ENCODE results near the gene PDGFD.

Gene PDGFD

GRCh38 chr11:104142698-104143097, 21.2 kb downstream of the PDGFD start:
- DNase-seq = no peak

DNA sequence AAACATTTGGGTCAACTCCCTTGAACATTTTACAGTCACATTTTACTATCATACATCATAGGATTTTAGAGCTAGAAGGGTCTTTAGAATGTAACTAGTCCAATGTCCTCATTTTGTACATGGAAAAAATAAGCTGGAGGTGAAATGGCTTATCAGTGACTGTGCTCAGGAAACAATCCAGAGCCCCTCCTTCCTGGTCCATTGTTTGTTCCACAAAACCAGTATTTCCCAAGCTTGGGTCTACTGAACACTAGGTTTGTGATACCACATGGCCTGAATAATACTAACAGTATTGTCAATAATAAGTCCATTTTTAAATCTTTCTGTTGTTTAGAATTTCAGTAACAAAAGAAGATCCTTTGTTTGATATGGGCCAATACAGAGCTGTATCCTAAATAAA, 27.1 kb downstream of the PDGFD start:
- DNase-seq = no peak

DNA sequence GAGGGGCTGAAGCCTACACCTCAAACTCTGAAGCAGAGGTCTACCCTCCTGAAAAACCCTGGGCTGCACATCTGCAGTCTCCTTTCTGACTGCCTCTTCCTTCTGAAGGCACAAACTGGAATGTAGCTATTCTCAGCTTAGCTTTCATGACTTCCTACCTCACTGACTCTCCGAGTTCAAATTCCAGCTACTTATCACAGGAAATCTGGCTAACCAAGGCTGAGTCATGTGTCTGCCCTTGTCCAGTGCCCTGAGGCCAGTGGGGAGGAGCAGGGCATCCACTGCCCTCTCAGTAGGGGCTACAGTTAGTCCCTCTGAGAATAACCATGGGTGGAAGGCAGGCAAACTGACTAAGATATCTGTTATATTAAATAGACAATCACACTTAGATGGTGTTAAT, 29.2 kb downstream of the PDGFD start:
- peak; percentile 35 for DNase-seq

- no peak for DNase-seq
Observed at GRCh38 chr11:104130161-104130560, 33.8 kb downstream of the PDGFD start.

GRCh38 chr11:104129145-104129544, 34.8 kb downstream of the PDGFD start:
- no peak for DNase-seq

DNA sequence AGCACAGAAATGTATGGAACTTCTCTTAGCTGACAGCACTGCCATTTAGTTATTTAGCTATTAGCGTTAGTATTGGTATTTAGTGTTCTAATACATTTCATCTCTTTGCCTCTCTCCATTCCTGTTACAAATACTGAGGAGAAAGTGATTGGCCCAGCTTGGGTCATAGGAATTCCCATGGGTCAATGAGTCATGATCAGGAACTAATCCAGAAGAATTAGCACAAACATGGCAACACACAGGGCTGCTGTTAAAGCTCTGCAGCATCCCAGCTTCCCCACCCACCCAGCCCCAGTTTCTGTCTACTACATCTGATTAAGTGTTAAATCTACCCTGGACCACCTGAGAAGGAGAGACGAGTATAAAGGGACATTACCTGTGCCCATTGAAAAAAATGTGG, 36.1 kb downstream of the PDGFD start:
- DNase-seq = peak; percentile 81

- DNase-seq = no peak
Observed at GRCh38 chr11:104126464-104126863, 37.5 kb downstream of the PDGFD start.

DNA sequence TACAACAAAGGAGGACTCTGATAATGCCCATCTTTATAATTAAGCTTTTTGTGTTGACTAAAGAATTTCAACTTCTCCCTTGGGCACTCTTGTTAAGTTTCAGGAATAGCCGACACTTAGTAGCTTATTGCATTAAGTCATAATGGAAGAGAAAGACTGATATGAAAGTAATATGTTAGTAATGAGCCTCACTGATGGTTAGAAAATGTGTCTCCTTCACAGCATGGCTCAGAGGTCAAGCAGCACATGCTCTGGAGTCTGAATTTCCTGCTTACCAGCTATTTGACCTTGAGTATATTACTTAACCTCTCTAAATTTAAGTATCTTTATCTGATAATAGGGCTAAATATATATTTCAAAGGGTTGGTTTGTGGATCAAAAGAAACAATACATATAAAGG, 39.0 kb downstream of the PDGFD start:
- DNase-seq = no peak

DNA sequence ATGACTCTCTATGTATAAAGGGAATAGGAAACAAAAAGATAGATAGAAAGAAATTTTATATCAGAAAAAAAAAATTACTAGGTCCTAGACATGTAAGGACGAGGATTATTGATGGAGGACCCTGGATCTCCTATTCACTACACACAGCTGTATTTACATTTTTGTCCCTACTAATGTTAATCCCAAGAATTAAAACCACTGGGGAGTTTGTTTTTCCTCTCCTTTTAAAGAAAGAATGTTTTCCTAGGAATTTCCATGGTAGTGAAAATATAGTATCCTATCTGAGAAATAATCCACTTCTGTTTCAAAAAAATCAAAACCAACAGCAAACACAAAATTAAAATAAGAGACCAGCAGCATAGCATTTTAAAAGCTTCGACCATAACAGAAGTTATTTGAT, 41.1 kb downstream of the PDGFD start:
- DNase-seq = no peak

GRCh38 chr11:104122011-104122635, 41.8 kb downstream of the PDGFD start:
- DNase-seq = no peak

DNA sequence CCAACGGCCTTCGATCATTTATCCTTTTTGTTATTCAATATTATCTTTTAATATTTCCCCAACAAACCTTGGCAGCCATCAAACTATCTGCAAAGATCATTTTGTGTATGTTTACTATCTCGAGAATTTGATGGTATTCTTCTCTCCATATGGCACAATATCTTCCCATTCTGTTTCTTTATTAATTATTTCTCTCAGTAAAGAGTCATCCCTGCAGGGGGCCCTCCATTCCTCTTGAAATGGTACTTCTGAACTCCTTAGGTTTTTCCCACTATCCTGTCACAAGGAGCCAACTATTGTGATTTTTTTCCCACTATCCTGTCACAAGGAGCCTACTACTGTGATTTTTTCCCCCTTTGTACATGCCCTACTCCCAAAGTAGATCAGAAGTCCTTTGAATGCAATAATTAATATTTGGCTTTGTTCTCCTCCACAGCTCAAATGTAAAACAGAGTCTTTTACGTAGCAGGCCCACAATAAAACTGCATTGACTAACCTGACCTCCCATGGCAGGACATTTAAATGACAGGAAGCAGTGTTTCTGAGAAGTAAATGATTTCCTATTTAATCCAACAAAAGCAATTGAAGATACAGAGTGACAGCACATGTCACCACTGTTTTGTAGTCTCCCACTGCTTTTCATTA, 43.3 kb downstream of the PDGFD start:
- DNase-seq = no peak

DNA sequence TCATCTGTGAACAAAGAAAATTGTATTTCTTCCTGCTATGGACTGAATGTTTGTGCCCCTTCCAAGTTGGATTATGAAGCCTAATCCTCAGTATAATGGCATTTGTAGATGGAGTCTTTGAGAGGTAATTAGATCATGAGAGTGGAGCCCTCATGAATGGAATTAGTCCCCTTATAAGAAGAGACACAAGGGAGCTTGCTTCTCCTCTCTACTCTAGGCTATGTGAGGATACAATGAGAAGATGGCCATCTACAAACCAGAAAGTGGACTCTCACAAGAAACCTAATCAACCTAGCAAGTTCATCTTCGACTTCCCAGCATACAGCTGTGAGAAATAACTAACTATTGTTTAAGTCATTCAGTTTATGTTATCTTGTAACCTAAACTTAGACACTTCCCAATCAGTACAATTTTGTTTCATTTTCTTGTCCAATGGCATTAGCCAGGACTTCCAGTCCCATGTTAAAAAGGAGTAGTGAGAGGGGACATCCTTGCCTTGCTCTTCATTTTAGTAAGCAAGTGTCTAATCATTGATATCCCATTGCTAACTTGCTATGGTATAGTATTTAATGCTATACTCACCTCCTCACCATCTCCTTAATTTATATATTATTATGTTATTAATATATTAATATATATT, 45.7 kb downstream of the PDGFD start:
- no peak for DNase-seq

DNA sequence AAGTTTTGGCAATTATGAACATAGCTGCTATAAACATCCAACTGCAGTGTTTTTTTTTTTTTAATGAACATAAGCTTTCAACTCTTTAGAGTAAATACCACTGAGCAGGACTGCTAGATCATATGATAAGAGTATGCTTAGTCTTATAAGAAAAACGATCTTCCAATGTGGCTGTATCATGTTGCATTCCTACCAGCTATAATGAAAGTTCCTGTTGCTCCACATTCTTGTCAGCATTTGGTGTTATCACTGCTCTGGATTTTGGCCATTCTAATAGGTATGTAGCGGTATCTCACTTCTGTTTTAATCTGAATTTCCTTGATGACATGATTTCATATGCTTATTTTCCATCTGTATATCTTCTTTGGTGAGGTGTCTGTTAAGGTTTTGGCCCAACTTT, 50.4 kb downstream of the PDGFD start:
- no peak for DNase-seq

GRCh38 chr11:104106136-104106754, 57.7 kb downstream of the PDGFD start:
- DNase-seq = peak; percentile 95

DNA sequence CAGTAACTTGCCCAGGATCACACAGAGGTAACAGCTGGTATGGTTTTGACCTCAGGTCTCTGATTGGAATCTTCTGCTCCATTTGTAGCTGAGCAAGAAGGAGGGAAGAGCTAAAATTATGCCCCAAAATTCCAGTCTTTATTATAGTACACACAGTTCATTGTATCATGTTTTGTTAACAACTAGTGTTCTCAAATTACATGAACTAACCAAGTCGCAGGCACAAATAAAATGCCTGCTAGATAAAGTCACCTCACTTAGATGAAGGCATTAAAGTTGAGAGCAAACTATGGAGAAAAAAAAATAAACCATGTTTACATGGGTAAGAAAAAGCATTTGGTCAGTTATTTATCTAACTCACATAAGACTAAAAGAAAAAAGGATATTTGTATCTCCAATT, 58.8 kb downstream of the PDGFD start:
- DNase-seq = peak; percentile 48

- no peak for DNase-seq
Observed at GRCh38 chr11:104104664-104105063, 59.3 kb downstream of the PDGFD start.

DNA sequence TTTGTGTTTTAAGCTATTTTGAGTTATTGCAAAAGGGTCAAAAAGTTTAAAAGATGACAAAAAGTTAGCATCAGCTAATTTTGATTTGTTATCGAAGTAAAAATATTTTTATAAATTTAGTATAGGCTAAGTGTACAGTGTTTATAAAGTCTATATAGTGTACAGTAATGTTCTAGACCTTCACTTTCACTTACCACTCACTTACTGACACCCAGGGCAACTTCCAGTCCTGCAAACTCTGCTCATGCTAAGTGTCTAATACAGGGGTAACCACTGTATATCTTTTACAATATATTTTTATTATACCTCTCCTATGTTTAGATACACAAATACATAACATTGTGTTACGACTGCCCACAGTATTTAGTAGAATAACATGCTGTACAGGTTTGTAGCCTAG, 59.7 kb downstream of the PDGFD start:
- no peak for DNase-seq

- no peak for DNase-seq
Observed at GRCh38 chr11:104098555-104098954, 65.4 kb downstream of the PDGFD start.

DNA sequence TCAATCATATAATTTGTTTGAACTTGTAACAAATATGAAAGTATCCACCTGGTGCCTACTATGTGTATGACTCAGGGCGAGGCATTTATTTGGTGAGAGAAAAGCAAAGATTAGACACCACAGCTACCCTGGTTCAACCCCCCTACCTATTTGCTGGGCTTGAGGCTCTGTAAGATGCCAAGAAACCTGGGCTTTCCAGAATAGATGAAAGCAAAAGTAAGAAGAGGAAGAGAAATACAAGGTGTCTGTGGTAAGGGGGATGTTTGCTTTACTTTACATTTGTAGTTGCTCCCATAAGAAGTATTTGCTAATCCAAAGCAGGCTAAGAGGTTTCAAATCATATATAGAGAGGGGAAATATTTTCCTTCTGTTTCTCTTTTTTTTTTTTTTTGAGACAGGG, 65.8 kb downstream of the PDGFD start:
- no peak for DNase-seq

DNA sequence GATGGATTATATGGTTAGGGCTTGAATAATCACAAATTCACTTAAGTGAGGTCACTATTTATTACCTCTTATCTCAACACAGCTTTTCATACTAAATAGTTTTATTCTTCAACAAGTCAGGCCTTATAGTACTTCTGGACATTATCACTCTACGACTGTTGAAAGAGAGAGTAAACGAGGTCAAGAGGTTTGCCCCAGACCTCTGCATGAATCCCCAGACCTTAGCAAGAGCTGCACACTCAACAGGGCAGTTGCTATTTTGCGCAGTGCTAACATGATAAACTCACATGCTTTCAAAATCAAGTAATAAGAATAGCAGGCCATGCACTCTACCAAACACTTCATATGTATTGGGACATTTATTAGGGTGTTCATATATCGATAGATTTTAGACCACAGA, 67.0 kb downstream of the PDGFD start:
- no peak for DNase-seq

- DNase-seq = peak; percentile 55
Observed at GRCh38 chr11:104095791-104096190, 68.2 kb downstream of the PDGFD start.

DNA sequence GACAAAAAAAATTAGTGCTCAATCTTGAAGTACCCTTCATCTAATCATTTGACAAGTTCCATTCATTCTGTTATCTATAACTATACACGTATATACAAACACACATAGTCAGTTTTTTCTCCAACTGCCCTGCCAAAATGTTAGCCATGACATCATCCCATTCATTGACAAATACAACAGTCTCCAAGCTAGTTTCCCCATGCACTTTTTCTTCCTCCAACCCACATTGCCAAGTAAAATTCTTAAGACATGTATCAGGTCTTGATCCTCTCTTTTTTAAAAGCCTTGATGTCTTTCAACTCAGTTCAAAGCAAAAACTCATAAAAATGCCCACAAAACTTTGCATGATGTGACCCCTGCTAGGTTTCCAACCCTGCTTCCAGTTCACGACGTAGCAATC, 69.4 kb downstream of the PDGFD start:
- peak; percentile 49 for DNase-seq

DNA sequence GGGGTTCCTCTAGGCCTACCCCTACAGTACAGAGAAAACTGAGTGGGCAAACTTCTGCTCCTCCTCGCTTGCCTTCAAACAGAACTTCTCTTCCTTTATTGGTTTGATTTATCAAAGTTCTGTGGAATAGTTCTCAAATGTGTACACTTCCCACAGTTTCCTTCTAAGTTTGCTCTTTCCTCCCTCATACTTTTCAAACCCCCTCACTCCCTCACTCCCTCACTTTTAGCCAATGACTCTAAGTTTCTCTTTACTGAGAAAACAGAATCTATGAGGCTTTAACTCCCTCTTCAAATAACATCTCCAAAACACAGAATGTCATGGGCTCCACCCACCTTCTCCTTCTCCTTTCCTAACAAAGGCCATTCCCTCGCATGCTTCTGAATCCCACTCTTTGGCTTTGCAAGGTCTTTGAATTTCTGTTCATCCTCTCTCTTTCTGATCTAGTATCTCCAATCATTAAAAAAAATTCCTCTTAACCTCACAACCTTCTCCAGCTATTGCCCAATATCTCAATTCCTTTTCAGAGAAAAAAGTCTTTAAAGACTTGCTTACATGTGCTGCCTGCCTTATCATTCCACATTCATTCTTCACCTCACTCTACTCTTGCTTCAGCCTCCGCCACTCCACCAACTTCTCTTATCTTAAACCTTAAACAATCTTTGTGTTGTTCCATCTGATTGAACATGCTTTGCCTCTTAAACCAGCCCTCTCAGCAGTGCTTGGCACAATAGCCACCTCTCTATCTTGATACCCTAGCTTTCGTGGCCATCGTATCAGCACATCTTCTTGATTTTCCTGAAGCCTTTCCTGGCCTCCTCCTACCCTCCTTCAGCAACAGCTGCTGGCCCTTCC, 70.3 kb downstream of the PDGFD start:
- DNase-seq = peak; percentile 19
